Measurements from ENCODE around the gene ESRRG. TPM values are rescaled to one million over a fixed set of nuclear protein-coding genes. Genes with fewer than 3 reads are reported as not detected.
A peak's percentile ranks its signal among the peaks of the same experiment; 100 is the strongest.

The ESRRG gene
- total and polyA plus RNA-seq, 2 donors (not counting 1 experiment from before 2014, with no cell fraction given): 0.06 TPM; not detected in 1

- H3K9me3 ChIP-seq (ENCODE audit: control extremely low read depth in 1 of 3, control insufficient read depth in 2 of 3, insufficient read depth in 1 of 3, low read length in 2 of 3): no peaks in the 10 kb centered on the region
- ChIA-PET CTCF (no interaction called here), POLR2A (no interaction called here)
- H3K36me3 ChIP-seq (replicated peaks in 1 of 2; ENCODE audit: control extremely low read depth in 1 of 2, control insufficient read depth in 1 of 2, extremely low read depth in 1 of 2, insufficient read depth in 2 of 2, low read length in 1 of 2): no peaks in the 10 kb centered on the region
- no peaks in the 10 kb centered on the region for H3K79me2 ChIP-seq (ENCODE audit: control insufficient read depth, insufficient read depth, low read length)
- peak overlapping the region; percentile 79 for H3K4me3 Mint-ChIP-seq
- intact Hi-C loops (cut with micrococcal nuclease): no loop called here
- H3K27me3 ChIP-seq (replicated peaks in 1 of 4; ENCODE audit: control extremely low read depth in 1 of 4, control insufficient read depth in 3 of 4, insufficient read depth in 4 of 4, low read length in 3 of 4): peaks cover 0 to 8% (median 3%) of the 10 kb centered on the region in 4 experiments
- H3K4me2 ChIP-seq (replicated peaks; ENCODE audit: low read depth, low read length, poor library complexity, severe bottlenecking): peak overlapping the region; percentile 69
- no peak for ATAC-seq (ENCODE audit: low read depth)
- peak overlapping the region; percentile 75 for H2AFZ ChIP-seq (ENCODE audit: insufficient read depth, low read depth, low read length, poor library complexity, severe bottlenecking)
- H4K20me1 ChIP-seq (ENCODE audit: control insufficient read depth, insufficient read depth, low read length, poor library complexity, severe bottlenecking): no peaks in the 10 kb centered on the region
- 3% methylated on average over 56 of the region's 58 CpGs for WGBS (ENCODE audit: insufficient coverage)
- peak overlapping the region; percentile 56 for H3K9ac ChIP-seq (ENCODE audit: low read length)
- H3K27me3 Mint-ChIP-seq: peaks cover 37% of the 10 kb centered on the region
- no peaks in the 10 kb centered on the region for H3K9me3 Mint-ChIP-seq (ENCODE audit: insufficient read depth)
- TF ChIP-seq, protein P1, sequence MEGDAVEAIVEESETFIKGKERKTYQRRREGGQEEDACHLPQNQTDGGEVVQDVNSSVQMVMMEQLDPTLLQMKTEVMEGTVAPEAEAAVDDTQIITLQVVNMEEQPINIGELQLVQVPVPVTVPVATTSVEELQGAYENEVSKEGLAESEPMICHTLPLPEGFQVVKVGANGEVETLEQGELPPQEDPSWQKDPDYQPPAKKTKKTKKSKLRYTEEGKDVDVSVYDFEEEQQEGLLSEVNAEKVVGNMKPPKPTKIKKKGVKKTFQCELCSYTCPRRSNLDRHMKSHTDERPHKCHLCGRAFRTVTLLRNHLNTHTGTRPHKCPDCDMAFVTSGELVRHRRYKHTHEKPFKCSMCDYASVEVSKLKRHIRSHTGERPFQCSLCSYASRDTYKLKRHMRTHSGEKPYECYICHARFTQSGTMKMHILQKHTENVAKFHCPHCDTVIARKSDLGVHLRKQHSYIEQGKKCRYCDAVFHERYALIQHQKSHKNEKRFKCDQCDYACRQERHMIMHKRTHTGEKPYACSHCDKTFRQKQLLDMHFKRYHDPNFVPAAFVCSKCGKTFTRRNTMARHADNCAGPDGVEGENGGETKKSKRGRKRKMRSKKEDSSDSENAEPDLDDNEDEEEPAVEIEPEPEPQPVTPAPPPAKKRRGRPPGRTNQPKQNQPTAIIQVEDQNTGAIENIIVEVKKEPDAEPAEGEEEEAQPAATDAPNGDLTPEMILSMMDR (IDR thresholded peaks at IDR 0.05): no peak
- TF ChIP-seq EZH2 (IDR thresholded peaks at IDR 0.05; ENCODE audit: borderline replicate concordance, insufficient read depth, low read depth, low read length, poor library complexity, severe bottlenecking): no peak
- peaks cover 0 to 4% of the 10 kb centered on the region in 2 donors for H3K4me1 ChIP-seq (ENCODE audit: control insufficient read depth in 2 of 2, insufficient read depth in 2 of 2, low read length in 2 of 2)
- H3K27ac Mint-ChIP-seq: no peak overlapping the region
- H3K4me3 ChIP-seq (ENCODE audit: control extremely low read depth in 1 of 5, extremely low read depth in 1 of 5, insufficient read depth in 1 of 5, low read depth in 2 of 5, low read length in 4 of 5): peak overlapping the region in 4 of 5 experiments; percentile 7 to 53 (median 51)
- H3K4me1 Mint-ChIP-seq: peaks cover 6% of the 10 kb centered on the region
- peak; percentile 28 for DNase-seq
- H3K27ac ChIP-seq (ENCODE audit: low read length in 2 of 2): no peak overlapping the region
These were observed 122.3 kb downstream of the ESRRG start for GRCh38 chr1:216600730-216601609.

DNA sequence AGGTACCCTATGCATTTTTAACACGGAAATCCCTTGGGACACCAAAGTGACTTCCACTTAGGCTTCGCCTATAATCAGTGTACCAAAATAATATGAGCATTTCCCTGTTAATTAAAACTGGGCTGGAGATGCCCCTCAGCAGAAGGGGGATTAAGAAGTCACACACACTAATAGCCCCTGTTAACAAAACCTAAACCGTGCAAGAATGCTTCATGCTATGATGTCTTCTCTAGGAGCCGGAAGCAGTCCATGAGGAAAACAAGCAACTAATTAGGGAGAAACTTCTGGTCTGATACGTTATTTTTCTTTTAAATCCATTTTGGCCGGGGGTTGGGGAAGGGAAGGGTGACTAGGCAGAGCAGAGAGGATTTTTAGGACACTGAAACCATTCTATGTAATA is 123.4 kb downstream of the ESRRG start:
- TF ChIP-seq EZH2 (IDR thresholded peaks at IDR 0.05; ENCODE audit: borderline replicate concordance, insufficient read depth, low read depth, low read length, poor library complexity, severe bottlenecking): no peak
- TF ChIP-seq, protein P1 (IDR thresholded peaks at IDR 0.05): no peak
- DNase-seq: no peak

More for the DNA sequence above, 123.4 kb downstream of the ESRRG start:
- H4K20me1 ChIP-seq (ENCODE audit: control insufficient read depth, insufficient read depth, low read length, poor library complexity, severe bottlenecking): no peaks in the 10 kb centered on the region
- no peaks in the 10 kb centered on the region for H3K36me3 ChIP-seq (replicated peaks in 1 of 2; ENCODE audit: control extremely low read depth in 1 of 2, control insufficient read depth in 1 of 2, extremely low read depth in 1 of 2, insufficient read depth in 2 of 2, low read length in 1 of 2)
- no peak for ATAC-seq (ENCODE audit: low read depth)
- no peak overlapping the region for H3K4me3 ChIP-seq (ENCODE audit: control extremely low read depth in 1 of 5, extremely low read depth in 1 of 5, insufficient read depth in 1 of 5, low read depth in 2 of 5, low read length in 4 of 5)
- no peak overlapping the region for H3K27ac ChIP-seq (ENCODE audit: low read length in 2 of 2)
- no peak overlapping the region for H2AFZ ChIP-seq (ENCODE audit: insufficient read depth, low read depth, low read length, poor library complexity, severe bottlenecking)
- no peak overlapping the region for H3K4me2 ChIP-seq (replicated peaks; ENCODE audit: low read depth, low read length, poor library complexity, severe bottlenecking)
- ChIA-PET POLR2A (no interaction called here), CTCF (no interaction called here)
- WGBS (ENCODE audit: insufficient coverage): no CpG with 5 or more reads among the region's 6 CpGs
- no peak overlapping the region for H3K4me3 Mint-ChIP-seq
- H3K4me1 Mint-ChIP-seq: peaks cover 6% of the 10 kb centered on the region
- H3K9ac ChIP-seq (ENCODE audit: low read length): no peak overlapping the region
- H3K4me1 ChIP-seq (ENCODE audit: control insufficient read depth in 2 of 2, insufficient read depth in 2 of 2, low read length in 2 of 2): peaks cover 0 to 4% of the 10 kb centered on the region in 2 donors
- H3K9me3 ChIP-seq (ENCODE audit: control extremely low read depth in 1 of 3, control insufficient read depth in 2 of 3, insufficient read depth in 1 of 3, low read length in 2 of 3): no peaks in the 10 kb centered on the region
- no peak overlapping the region for H3K27ac Mint-ChIP-seq
- H3K27me3 Mint-ChIP-seq: peaks cover 37% of the 10 kb centered on the region
- peaks cover 0 to 8% (median 3%) of the 10 kb centered on the region in 4 experiments for H3K27me3 ChIP-seq (replicated peaks in 1 of 4; ENCODE audit: control extremely low read depth in 1 of 4, control insufficient read depth in 3 of 4, insufficient read depth in 4 of 4, low read length in 3 of 4)
- intact Hi-C loops (cut with micrococcal nuclease): no loop called here
- H3K9me3 Mint-ChIP-seq (ENCODE audit: insufficient read depth): no peaks in the 10 kb centered on the region
- H3K79me2 ChIP-seq (ENCODE audit: control insufficient read depth, insufficient read depth, low read length): no peaks in the 10 kb centered on the region
